ENCODE results near the gene PGP.

PGP gene

DNA sequence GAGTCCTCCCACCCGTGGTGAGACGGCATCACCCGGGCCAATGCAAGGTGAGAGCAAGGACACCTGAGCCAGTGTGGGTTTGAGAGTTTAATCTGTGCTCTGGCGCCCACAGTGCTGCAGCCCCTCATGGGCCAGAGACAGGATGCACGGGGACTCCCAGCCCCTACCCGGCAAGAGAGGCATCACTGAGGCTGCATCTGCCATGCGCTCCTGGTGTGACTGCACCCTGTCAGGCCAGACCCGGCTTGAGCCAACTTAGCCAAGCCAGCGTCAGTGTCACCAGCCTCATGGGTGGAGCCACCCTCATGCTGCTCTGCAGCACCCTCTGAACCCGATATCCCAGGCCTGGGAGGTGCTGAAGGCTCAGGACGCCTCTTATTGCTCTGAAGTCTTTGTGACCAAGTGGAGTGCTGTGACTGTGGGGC is 2.7 kb downstream of the PGP start:
- peaks cover 37% of the 10 kb centered on the region for H3K36me3 ChIP-seq (ENCODE audit: insufficient read depth, low read depth, low read length)
- H3K27ac ChIP-seq (ENCODE audit: low read length), result no peak overlapping the region
- peaks cover 9% of the 10 kb centered on the region for H3K4me1 ChIP-seq (ENCODE audit: insufficient read depth, low read length)
- no peaks in the 10 kb centered on the region for H3K27me3 ChIP-seq (ENCODE audit: insufficient read depth, low read length)
- no peak overlapping the region for H3K9ac ChIP-seq (ENCODE audit: low read depth, low read length)
- no peaks in the 10 kb centered on the region for H3K9me3 ChIP-seq (ENCODE audit: insufficient read depth, low read depth, low read length)
- no peak overlapping the region for H3K4me3 ChIP-seq (ENCODE audit: low read length)

DNA sequence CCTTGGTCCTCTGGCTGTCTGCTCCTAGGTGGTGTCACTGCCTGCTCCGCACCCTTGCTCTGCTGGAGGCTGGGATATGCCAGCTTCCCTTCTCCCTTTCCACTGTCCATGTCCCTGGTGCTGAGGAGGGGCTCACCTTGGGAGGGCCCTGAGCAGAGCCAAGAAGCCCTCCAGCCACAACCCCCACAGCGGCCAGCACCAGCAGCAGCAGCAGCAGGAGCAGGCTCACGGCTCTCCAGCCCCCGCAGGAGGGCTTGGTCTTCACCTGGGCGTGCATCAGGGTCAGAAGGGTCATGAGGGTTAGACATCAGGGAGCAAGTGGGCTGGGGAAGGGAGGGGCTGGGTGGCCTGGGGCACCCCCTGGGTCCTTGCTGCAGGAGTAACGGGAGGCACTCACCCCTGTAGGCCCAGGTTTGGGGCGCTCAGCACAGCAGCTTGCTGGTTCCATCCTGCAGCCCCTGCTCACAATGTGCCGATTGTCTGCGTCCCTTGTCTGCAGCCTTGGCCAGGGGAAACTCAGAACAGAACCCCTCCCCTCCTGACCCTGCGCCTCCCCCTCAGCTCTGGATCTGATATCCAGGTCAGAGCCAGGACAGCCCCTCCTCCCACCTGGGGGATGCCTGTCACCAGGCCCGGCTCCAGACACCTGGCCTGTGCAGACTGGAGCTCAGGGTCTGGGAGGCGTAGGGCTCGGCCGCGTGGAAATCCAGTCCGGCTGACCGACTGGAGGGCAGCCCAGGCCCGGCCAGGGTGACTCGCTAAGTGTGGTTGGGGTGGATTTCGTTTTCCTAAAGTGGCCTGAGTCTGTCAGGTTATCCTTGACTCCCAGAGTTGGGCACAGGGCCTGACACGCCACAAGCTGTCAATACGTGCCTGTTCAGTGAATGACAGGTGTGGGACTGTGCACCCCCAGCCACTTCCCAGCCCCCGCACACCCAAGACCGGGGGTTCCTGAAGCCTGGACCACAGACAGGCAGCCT is 4.0 kb downstream of the PGP start, which contains the start of gene BRICD5:
BRICD5 (minus strand) TSS at position 478 of the 980 bp plus-strand sequence; CDS start at position 448, 30 bp downstream.
- Histone ChIP-seq H3K4me1 (ENCODE audit: insufficient read depth, low read length) (peaks cover 12% of the 10 kb centered on the region), H3K27ac (ENCODE audit: low read length) (no peak within 1 kb of the TSS), H3K9me3 (ENCODE audit: insufficient read depth, low read depth, low read length) (no peaks in the 10 kb centered on the region), H3K36me3 (ENCODE audit: insufficient read depth, low read depth, low read length) (peaks cover 41% of the 10 kb centered on the region), H3K9ac (ENCODE audit: low read depth, low read length) (no peak within 1 kb of the TSS), H3K4me3 (ENCODE audit: low read length) (no peak within 1 kb of the TSS), H3K27me3 (ENCODE audit: insufficient read depth, low read length) (no peaks in the 10 kb centered on the region)

DNA sequence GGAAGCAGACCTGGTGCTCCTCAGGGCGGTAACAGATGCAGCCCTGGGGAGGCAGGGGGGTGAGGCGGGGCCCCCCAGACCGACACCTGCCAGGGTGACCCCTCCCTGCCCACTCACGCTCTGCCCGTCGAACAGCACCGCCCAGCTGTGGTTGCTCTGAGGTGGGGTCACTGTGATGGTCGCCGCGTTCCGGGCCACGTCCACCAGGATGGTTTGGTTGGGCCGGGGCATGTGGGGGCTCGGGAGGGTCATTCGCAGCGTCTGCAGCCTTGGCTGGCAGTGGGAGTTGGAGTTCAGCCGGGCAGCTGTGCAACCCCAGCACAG is 4.7 kb downstream of the PGP start:
- peaks cover 41% of the 10 kb centered on the region for H3K36me3 ChIP-seq (ENCODE audit: insufficient read depth, low read depth, low read length)
- H3K27ac ChIP-seq (ENCODE audit: low read length), result no peak overlapping the region
- H3K4me1 ChIP-seq (ENCODE audit: insufficient read depth, low read length), result peaks cover 12% of the 10 kb centered on the region
- H3K27me3 ChIP-seq (ENCODE audit: insufficient read depth, low read length), result no peaks in the 10 kb centered on the region
- no peak overlapping the region for H3K9ac ChIP-seq (ENCODE audit: low read depth, low read length)
- H3K4me3 ChIP-seq (ENCODE audit: low read length), result no peak overlapping the region
- H3K9me3 ChIP-seq (ENCODE audit: insufficient read depth, low read depth, low read length), result no peaks in the 10 kb centered on the region

DNA sequence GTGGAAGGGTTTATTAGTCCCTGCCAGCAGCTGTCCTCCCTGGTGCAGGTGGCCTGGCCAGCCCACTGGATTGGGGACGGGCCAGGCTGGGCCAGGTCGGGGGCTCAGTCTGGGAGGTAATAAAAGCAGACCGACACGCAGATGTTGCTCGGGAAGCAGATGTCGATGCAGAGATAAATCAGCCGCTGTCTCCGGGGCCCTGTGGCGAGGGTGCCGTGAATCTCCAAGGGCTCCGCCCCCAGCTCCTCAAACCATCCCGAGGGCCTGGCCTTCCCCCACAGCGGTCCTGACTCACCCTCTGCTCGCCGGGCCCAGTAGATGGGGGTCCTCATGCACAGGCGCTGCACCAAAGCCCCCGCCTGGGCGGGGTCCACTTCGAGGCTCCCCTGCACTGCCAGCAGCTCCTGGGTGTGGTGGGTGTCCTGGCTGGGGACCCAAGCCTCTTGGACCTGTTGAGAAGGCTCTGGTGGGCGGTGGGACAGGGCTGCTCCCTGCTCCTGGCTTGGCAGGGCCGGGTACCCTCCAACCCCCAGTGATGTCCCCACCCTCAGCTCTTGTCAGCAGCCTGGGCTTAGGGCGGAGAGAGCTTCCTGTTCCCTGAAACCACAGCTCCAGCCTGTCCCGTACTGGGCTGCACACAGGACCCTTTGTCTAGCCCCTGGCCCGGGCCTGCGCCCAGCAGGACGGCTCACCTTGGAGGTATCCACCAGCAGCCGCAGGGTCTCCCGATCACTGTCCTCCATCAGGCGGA is 5.2 kb downstream of the PGP start:
- Histone ChIP-seq H3K27me3 (ENCODE audit: insufficient read depth, low read length) (no peaks in the 10 kb centered on the region), H3K9me3 (ENCODE audit: insufficient read depth, low read depth, low read length) (no peaks in the 10 kb centered on the region), H3K4me1 (ENCODE audit: insufficient read depth, low read length) (peaks cover 12% of the 10 kb centered on the region), H3K36me3 (ENCODE audit: insufficient read depth, low read depth, low read length) (peaks cover 41% of the 10 kb centered on the region), H3K9ac (ENCODE audit: low read depth, low read length) (no peak overlapping the region), H3K27ac (ENCODE audit: low read length) (no peak overlapping the region), H3K4me3 (ENCODE audit: low read length) (no peak overlapping the region)

DNA sequence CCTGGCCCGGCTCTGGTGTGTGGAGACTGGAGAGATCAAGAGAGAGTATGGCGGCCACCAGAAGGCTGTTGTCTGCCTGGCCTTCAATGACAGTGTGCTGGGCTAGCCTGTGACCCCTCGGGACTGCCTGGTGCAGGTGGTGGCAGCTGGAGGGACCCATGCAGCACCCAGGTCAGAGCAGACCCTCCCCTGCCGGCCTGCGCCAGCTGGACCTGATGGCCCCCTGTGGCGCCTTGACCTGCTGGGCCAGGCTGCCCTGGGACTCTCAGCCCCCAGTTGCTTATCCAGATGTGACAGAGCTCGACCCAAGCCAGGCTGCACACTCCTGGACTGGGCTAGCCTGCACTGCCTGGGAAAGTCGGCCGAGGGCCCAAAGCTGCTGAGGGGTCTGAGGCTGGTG is 5.9 kb downstream of the PGP start:
- no peaks in the 10 kb centered on the region for H3K9me3 ChIP-seq (ENCODE audit: insufficient read depth, low read depth, low read length)

DNA sequence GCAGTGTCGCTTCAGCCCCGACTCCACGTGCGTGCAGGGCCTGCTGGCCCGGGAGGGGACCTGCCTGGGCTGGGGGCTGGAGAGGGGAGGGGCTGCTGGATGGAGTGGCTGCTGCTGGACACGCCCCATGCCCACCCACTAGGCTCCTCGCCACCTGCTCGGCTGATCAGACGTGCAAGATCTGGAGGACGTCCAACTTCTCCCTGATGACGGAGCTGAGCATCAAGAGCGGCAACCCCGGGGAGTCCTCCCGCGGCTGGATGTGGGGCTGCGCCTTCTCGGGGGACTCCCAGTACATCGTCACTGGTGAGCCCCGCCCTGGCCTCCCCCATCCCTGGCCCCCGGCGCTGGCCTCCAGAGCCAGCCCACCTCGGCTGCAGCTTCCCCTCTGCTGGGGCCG is 6.3 kb downstream of the PGP start:
- H3K27me3 ChIP-seq (ENCODE audit: insufficient read depth, low read length), result no peaks in the 10 kb centered on the region
- peaks cover 37% of the 10 kb centered on the region for H3K36me3 ChIP-seq (ENCODE audit: insufficient read depth, low read depth, low read length)
- H3K9ac ChIP-seq (ENCODE audit: low read depth, low read length), result no peak overlapping the region
- no peaks in the 10 kb centered on the region for H3K9me3 ChIP-seq (ENCODE audit: insufficient read depth, low read depth, low read length)
- H3K4me1 ChIP-seq (ENCODE audit: insufficient read depth, low read length), result peaks cover 9% of the 10 kb centered on the region
- H3K4me3 ChIP-seq (ENCODE audit: low read length), result no peak overlapping the region
- no peak overlapping the region for H3K27ac ChIP-seq (ENCODE audit: low read length)

More for the DNA sequence above, 5.9 kb downstream of the PGP start:
- peaks cover 12% of the 10 kb centered on the region for H3K4me1 ChIP-seq (ENCODE audit: insufficient read depth, low read length)
- H3K27ac ChIP-seq (ENCODE audit: low read length), result no peak overlapping the region
- no peaks in the 10 kb centered on the region for H3K27me3 ChIP-seq (ENCODE audit: insufficient read depth, low read length)
- H3K4me3 ChIP-seq (ENCODE audit: low read length), result no peak overlapping the region
- peaks cover 41% of the 10 kb centered on the region for H3K36me3 ChIP-seq (ENCODE audit: insufficient read depth, low read depth, low read length)
- H3K9ac ChIP-seq (ENCODE audit: low read depth, low read length), result no peak overlapping the region

DNA sequence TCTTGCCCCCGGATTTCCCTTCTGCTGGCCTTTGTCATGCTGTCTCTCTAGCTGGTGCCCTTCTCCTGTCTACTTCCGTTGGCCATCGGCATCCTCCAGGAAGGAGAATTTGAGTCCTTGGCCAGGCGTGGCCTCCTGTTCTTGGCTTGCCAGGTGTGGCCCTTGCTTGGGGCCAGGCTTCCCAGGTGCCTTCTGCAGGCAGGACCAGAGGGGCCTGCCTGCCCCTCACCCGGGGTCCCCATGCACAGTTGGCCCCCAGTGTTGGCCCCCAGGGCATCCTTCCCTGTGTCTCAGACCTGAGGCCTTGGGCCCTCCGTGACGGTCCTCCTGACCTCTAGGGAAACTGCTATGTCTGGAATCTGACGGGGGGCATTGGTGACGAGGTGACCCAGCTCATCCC is 6.8 kb downstream of the PGP start:
- Histone ChIP-seq H3K4me3 (ENCODE audit: low read length) (no peak overlapping the region), H3K36me3 (ENCODE audit: insufficient read depth, low read depth, low read length) (peaks cover 35% of the 10 kb centered on the region), H3K9me3 (ENCODE audit: insufficient read depth, low read depth, low read length) (no peaks in the 10 kb centered on the region)

DNA sequence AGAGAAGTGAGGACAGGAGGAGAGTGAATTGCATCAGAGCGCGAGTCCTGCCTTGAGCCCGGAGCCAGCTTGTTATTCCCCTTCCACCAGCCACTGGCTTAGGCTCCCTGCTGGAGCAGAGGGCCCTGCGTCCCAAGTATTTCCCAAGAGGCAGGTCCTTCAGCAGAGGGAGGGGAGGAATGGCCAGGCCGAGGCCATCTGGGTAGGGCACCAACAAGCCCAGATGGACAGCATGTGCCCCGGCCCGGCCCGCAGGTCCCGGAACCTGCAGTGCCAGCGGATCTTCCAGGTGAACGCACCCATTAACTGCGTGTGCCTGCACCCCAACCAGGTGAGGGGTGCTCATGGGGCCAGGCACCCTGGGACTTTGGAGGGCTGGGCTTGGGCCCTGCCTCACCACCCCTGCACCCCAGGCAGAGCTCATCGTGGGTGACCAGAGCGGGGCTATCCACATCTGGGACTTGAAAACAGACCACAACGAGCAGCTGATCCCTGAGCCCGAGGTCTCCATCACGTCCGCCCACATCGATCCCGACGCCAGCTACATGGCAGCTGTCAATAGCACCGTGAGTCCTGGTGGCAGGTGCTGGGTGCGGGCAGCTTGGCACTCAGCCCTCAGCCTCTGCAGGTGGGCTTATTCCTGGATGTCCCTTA is 7.7 kb downstream of the PGP start:
- Histone ChIP-seq H3K9me3 (ENCODE audit: insufficient read depth, low read depth, low read length) (no peaks in the 10 kb centered on the region), H3K36me3 (ENCODE audit: insufficient read depth, low read depth, low read length) (peaks cover 25% of the 10 kb centered on the region), H3K4me1 (ENCODE audit: insufficient read depth, low read length) (peaks cover 6% of the 10 kb centered on the region), H3K9ac (ENCODE audit: low read depth, low read length) (no peak overlapping the region), H3K27me3 (ENCODE audit: insufficient read depth, low read length) (no peaks in the 10 kb centered on the region), H3K4me3 (ENCODE audit: low read length) (no peak overlapping the region), H3K27ac (ENCODE audit: low read length) (no peak overlapping the region)

More for the DNA sequence above, 6.8 kb downstream of the PGP start:
- Histone ChIP-seq H3K27me3 (ENCODE audit: insufficient read depth, low read length) (no peaks in the 10 kb centered on the region), H3K27ac (ENCODE audit: low read length) (no peak overlapping the region), H3K9ac (ENCODE audit: low read depth, low read length) (no peak overlapping the region), H3K4me1 (ENCODE audit: insufficient read depth, low read length) (peaks cover 6% of the 10 kb centered on the region)

DNA sequence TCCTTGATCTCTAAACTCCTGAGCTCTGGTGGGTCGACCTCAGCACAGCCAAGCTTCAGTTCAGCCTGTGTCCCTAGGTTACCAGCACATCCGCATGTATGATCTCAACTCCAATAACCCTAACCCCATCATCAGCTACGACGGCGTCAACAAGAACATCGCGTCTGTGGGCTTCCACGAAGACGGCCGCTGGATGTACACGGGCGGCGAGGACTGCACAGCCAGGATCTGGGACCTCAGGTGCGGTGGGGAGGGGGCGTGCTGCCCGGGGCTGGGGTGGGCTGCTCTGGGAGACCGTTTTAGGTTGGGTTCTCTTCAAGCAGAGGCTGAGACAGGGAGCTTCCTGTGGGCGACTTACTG is 8.2 kb downstream of the PGP start:
- Histone ChIP-seq H3K36me3 (ENCODE audit: insufficient read depth, low read depth, low read length) (peaks cover 22% of the 10 kb centered on the region), H3K9ac (ENCODE audit: low read depth, low read length) (peak overlapping the region; percentile 94; the same call in 1 of the 2 replicates), H3K4me1 (ENCODE audit: insufficient read depth, low read length) (peaks cover 6% of the 10 kb centered on the region), H3K27me3 (ENCODE audit: insufficient read depth, low read length) (peaks cover 4% of the 10 kb centered on the region; the same call in 1 of the 2 replicates), H3K27ac (ENCODE audit: low read length) (peak overlapping the region; percentile 94), H3K9me3 (ENCODE audit: insufficient read depth, low read depth, low read length) (no peaks in the 10 kb centered on the region), H3K4me3 (ENCODE audit: low read length) (peak overlapping the region; percentile 88)

DNA sequence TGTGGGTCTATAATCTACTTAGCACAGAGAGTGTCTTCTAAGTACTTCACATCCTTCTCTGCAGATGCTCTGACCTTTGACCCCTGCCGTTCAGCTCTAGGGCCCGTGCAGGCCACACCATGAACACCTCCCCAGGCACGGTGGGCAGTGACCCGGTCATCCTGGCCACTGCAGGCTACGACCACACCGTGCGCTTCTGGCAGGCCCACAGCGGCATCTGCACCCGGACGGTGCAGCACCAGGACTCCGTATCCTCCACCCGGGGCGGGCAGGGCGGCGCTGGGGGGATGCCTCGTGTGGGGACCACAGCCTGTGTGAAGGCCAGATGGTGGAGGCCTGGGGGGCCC is 8.7 kb downstream of the PGP start:
- H3K36me3 ChIP-seq (ENCODE audit: insufficient read depth, low read depth, low read length), result peaks cover 22% of the 10 kb centered on the region
- peak overlapping the region; percentile 88 for H3K4me3 ChIP-seq (ENCODE audit: low read length)
- peak overlapping the region; percentile 94 for H3K9ac ChIP-seq (ENCODE audit: low read depth, low read length)
- peaks cover 5% of the 10 kb centered on the region; the same call in 1 of the 2 replicates for H3K27me3 ChIP-seq (ENCODE audit: insufficient read depth, low read length)
- peak overlapping the region; percentile 94 for H3K27ac ChIP-seq (ENCODE audit: low read length)
- peaks cover 4% of the 10 kb centered on the region for H3K4me1 ChIP-seq (ENCODE audit: insufficient read depth, low read length)
- no peaks in the 10 kb centered on the region for H3K9me3 ChIP-seq (ENCODE audit: insufficient read depth, low read depth, low read length)

DNA sequence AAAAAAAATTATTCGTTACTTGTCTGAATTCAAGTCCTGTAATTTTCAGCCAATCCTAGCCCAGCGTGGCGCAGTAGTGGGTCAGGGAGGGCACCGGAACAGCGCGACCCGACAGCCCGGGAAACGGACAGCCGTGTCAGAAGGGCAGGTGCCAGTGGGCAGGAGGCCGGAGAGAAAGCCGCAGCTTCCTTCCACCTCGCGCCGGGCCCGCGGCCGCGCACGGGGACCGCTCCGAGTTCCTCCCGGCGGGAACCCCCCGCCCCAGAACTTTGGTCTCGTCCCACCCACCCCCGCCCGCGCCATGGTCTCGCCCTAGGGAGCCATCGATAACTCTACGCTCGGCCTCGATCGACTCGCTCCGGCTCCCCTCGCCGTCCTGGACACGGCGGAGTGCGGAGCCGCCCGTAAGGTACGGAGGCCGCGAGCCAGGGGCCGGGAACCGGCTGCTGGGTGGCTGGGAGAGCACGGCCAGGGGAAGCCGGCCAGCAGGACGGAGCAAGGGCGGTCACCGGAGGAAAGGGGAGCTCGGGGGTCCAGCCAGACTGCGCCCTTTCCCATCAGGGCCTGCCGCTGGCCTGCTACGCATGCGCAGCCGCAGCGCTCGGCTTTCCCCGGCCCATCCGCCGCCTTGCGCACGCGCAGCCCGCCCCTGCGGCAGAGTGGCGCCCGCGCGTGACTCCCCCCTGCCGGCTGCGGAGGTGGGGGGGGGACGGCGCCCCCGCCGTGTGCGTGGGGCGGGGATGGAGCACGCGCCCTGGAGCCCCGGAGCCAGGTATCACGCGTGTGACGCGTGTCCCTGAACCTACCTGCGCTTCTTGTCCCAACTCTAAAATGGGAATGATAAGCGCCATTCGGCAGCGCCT is 9.3 kb downstream of the PGP start, which contains the start of gene MLST8:
MLST8 (plus strand) TSS at position 351 of the 863 bp plus-strand sequence. CDS start 632 bp downstream, outside the sequence.
- Histone ChIP-seq H3K27ac (ENCODE audit: low read length) (peak within 1 kb of the TSS; percentile 94), H3K36me3 (ENCODE audit: insufficient read depth, low read depth, low read length) (peaks cover 22% of the 10 kb centered on the region), H3K27me3 (ENCODE audit: insufficient read depth, low read length) (peaks cover 11% of the 10 kb centered on the region), H3K9ac (ENCODE audit: low read depth, low read length) (peak within 1 kb of the TSS; percentile 94), H3K4me3 (ENCODE audit: low read length) (peak within 1 kb of the TSS; percentile 88), H3K4me1 (ENCODE audit: insufficient read depth, low read length) (peaks cover 3% of the 10 kb centered on the region), H3K9me3 (ENCODE audit: insufficient read depth, low read depth, low read length) (no peaks in the 10 kb centered on the region)
